ENCODE results near the gene MB21D2.

DNA sequence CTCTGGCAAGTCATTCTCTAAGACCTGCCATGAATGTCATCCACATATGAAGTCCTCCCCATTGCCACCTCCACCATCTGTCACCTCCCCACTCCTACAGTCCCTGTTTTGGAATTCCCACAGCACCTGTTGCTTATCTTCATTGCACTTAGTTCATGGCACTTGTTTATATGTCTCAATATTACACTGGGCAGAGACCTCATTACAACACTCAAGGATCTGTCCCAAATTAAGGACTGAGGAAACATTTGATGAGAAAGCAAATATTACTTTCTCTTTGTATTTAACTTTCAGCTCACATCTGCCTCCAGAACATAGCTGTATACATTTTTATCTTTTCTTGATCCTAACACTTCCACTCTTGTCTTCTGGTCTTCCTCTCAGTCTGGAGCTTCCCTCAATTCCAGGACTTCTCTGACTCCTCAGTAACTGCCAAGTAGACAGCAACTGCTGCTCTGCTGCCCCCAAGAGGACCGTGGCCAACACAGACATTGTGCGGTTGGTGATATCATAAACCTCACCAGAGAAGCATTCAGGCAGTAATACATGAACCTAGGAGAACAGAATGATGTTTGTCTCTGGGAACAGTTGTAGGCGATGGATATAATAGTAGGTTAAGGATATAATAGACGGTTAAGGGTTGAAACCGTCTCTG, 145.3 kb downstream of the MB21D2 start:
- TF ChIP-seq POLR2A (IDR thresholded peaks at IDR 0.05; ENCODE audit: low read depth, low read length) (no peak), TAF1 (IDR thresholded peaks at IDR 0.05; ENCODE audit: low read depth, low read length) (no peak), SPI1 (IDR thresholded peaks at IDR 0.05; ENCODE audit: low read depth, low read length) (no peak), PAX5 (IDR thresholded peaks at IDR 0.05; ENCODE audit: insufficient read depth, low read length, severe bottlenecking) (no peak), POLR2AphosphoS5 (IDR thresholded peaks at IDR 0.05; ENCODE audit: low read depth, low read length) (no peak), POU2F2 (IDR thresholded peaks at IDR 0.05; ENCODE audit: low read depth, low read length) (no peak)
